Measurements from ENCODE around the gene CIZ1.

DNA sequence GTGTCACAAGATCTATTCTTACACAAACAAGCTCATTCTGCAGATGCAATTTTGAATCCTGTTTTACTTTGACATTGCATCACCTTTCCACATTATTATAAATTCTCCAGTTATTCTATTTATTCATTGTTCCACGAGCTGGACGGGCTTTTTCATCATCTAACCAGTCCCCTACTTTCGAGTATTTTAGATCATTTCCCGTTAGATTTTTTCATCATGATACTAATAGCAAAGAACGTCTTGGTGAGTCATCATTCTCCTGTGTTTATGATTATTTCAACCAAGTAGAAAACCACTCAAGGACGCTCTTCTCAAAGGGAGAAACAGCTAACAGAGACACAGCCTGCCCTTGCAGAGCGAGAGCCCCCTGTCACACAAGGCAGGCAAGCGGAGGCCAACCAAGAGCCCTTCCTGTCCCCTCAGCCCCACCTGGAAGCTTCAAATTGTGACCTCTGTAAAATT lies 16.2 kb downstream of the CIZ1 start:
- TF ChIP-seq CTCF (IDR thresholded peaks at IDR 0.05; ENCODE audit: low read depth, low read length, poor library complexity, severe bottlenecking) (no peak), EZH2phosphoT487 (IDR thresholded peaks at IDR 0.05; ENCODE audit: borderline replicate concordance, low read length) (no peak)

Measured in DOHH2 (cell line).